K562 (cell line): ENCODE data around the gene XKR7. TPM values are rescaled to one million over a fixed set of nuclear protein-coding genes. Genes with fewer than 3 reads are reported as not detected.

Source experiments
- BACH1 ChIP-seq: fragments of 200-800 bp; sonication (Bioruptor generic); IDR thresholded peaks from 2 replicates; pipeline ENCODE4 v1.6.1; 2016; ENCODE audit warnings: missing genetic modification characterization, missing compliant biosample characterization
- E2F3 ChIP-seq: fragments of 250-450 bp; sonication (Bioruptor Pico); IDR thresholded peaks from 2 replicates; pipeline ENCODE4 v1.4.0; 2020; ENCODE audit warnings: mild to moderate bottlenecking
- ETS2 ChIP-seq: IDR thresholded peaks from 2 replicates; pipeline ENCODE4 v1.6.1; 2016; ENCODE audit warnings: borderline replicate concordance, missing genetic modification characterization, mild to moderate bottlenecking, moderate library complexity, missing compliant biosample characterization; ENCODE audit not compliant: poor library complexity, severe bottlenecking
- HNRNPL ChIP-seq: fragments of 200-400 bp; formaldehyde crosslinking; IDR thresholded peaks from 2 replicates; pipeline ENCODE4 v1.6.1; 2017; ENCODE audit warnings: low read depth, mild to moderate bottlenecking, low read length
- NFIX ChIP-seq: fragments of 250-450 bp; sonication (Bioruptor Pico); IDR thresholded peaks from 2 replicates; pipeline ENCODE4 v1.4.0; 2020; ENCODE audit warnings: low read depth, mild to moderate bottlenecking, moderate library complexity
- RBM25 ChIP-seq: fragments of 200-400 bp; formaldehyde crosslinking; IDR thresholded peaks from 2 replicates; pipeline ENCODE4 v1.6.1; 2018; ENCODE audit warnings: low read length, low read depth, moderate library complexity; ENCODE audit not compliant: severe bottlenecking
- THRA ChIP-seq: fragments of 450-650 bp; IDR thresholded peaks from 2 replicates; pipeline ENCODE4 v1.6.1; 2017; ENCODE audit warnings: mild to moderate bottlenecking, moderate library complexity
- ZBTB9 ChIP-seq: fragments of 450-650 bp; formaldehyde crosslinking; IDR thresholded peaks from 2 replicates; pipeline ENCODE4 v1.4.0; 2020; ENCODE audit warnings: mild to moderate bottlenecking, moderate library complexity
- ZNF398 ChIP-seq: fragments of 250-450 bp; sonication (Bioruptor Pico); IDR thresholded peaks from 2 replicates; pipeline ENCODE4 v1.8.0; 2021; ENCODE audit warnings: moderate library complexity, mild to moderate bottlenecking, inconsistent platforms
- polyA plus RNA-seq, 8 experiments: library from polyadenylated mRNA; depleted of rRNA in 4 of 8; stranded (reverse) in 5 of 8; unstranded in 3 of 8; fragments of >200 nt; fragmentation: Nextera tagmentation in 2 of 8; fragmentation: Illumina TruSeq in 1 of 8; extraction: Ambion mirVana in 2 of 8; extraction: Trizol in 1 of 8; gene quantifications; 2 replicates each; pipeline versions ENCODE4 v1.2.1 to v1.2.3, GENCODE V29; 2011 to 2014; ENCODE audit warnings: inconsistent platforms in 1 of 8, missing spikeins in 1 of 8
- total RNA-seq, 7 experiments: library from RNA; depleted of rRNA in 6 of 7; stranded (reverse); fragments of >200 nt in 6 of 7; fragmentation: Illumina TruSeq in 2 of 7; extraction: Trizol in 2 of 7; gene quantifications; 2 replicates each; pipeline versions ENCODE4 v1.2.1 to v1.2.3, GENCODE V29; 2011 to 2021; ENCODE audit warnings: low replicate concordance in 1 of 7

XKR7 gene
- total and polyA plus RNA-seq, 9 of the 15 experiments (the other 6 are each of a cell fraction or from before 2014, with no cell fraction given), result 0.02 TPM; not detected in 8

- TF ChIP-seq ZNF398 (no peak), E2F3 (CRISPR knock-in tag) (no peak), ETS2 (tag) (no peak), RBM25 (no peak), NFIX (CRISPR knock-in tag) (no peak), HNRNPL (no peak), THRA (no peak), BACH1 (tag) (no peak), ZBTB9 (no peak)
Observed at GRCh38 chr20:32040142-32040953, 72.4 kb downstream of the XKR7 start (continued).
